Left lung (tissue), 10 donors: ENCODE results near the gene PRSS21. TPM values are rescaled to one million over a fixed set of nuclear protein-coding genes. Genes with fewer than 3 reads are reported as not detected.

ENCODE experiments used
- ATAC-seq: fragments of 200-7000 bp; cut with Tn5 transposase; one replicate; pipeline ENCODE4 v1.9.1; 2020; ENCODE audit warnings: moderate library complexity
- DNase-seq, 4 donors: peaks; one replicate each; pipeline ENCODE4 v3.0.0-alpha.2; 2013 to 2020
- H3K27ac ChIP-seq, 2 donors: fragments of 200-600 bp; sonication (generic) in 1 of 2; one replicate each; pipeline versions ENCODE4 v1.5.0 to v1.8.0; 2020 to 2021
- H3K27me3 ChIP-seq, 2 donors: fragments of 200-600 bp; sonication (generic) in 1 of 2; one replicate each; pipeline versions ENCODE4 v1.5.0 to v1.8.0; 2020 to 2021
- H3K36me3 ChIP-seq, 2 donors: fragments of 200-600 bp; sonication (generic) in 1 of 2; one replicate each; pipeline versions ENCODE4 v1.5.0 to v1.8.0; 2020 to 2021
- H3K4me1 ChIP-seq, 2 donors: fragments of 200-600 bp; one replicate each; pipeline ENCODE4 v1.8.0; 2021
- H3K4me3 ChIP-seq, 2 donors: fragments of 200-600 bp; sonication (generic) in 1 of 2; one replicate each; pipeline versions ENCODE4 v1.5.0 to v1.8.0; 2020 to 2021; ENCODE audit warnings: mild to moderate bottlenecking in 1 of 2
- H3K9me3 ChIP-seq, 2 donors: fragments of 200-600 bp; sonication (generic) in 1 of 2; one replicate each; pipeline versions ENCODE4 v1.5.0 to v1.8.0; 2020 to 2021
- intact Hi-C, 2 donors: fragments of 100-400 bp; cut with DNase I; formaldehyde crosslinking; loops; one replicate each; pipeline versions ENCODE4 v1.11.2 to v1.14.2; 2022
- polyA plus RNA-seq, 6 donors: library from polyadenylated mRNA; unstranded; fragments of 120-200 nt; gene quantifications; one replicate each; pipeline ENCODE4 v1.2.1, GENCODE V29; 2013; ENCODE audit not compliant: insufficient read length in 6 of 6
- total RNA-seq, 2 donors: library from RNA; stranded (reverse); fragmentation: NEBNext Ultra II Directional; extraction: Animal tissue kit (Norgen Biotek cat#: 25700); gene quantifications; one replicate each; pipeline ENCODE4 v1.2.1, GENCODE V29; 2021
- TF ChIP-seq, protein P1 (sequence below), 2 donors: fragments of 200-600 bp; sonication (generic) in 1 of 2; IDR thresholded peaks; one replicate each; pipeline versions ENCODE4 v1.5.0 to v1.8.0; 2021; ENCODE audit warnings: antibody characterized with exemption in 2 of 2
- donor health status: DM: no; HTN: yes; CAD: no.
- donor health status: DM: no; HTN: no; CAD: no.

Gene PRSS21
- total and polyA plus RNA-seq, 8 donors = 0.25 to 2.5 (median 0.33) TPM; not detected in 2

DNA sequence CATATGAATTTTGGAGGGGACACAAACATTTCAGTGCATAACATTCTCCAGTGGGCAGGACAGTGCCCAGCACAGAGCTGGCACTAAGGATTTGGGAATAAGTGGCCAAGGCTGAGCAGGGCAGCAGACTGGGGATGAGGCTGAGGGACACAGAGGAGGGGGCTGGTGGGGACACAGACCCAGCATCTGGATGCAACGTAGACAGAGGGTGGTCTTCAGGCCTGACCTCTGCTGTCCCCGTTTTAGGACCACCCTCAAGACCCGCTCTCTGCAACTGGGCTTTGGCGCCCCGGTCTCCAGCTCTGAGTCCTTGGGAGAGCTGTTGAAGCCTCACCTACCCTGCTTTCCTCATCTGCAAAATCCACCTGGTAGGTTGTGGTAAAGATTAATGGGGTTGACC lies 26.4 kb upstream of the PRSS21 start:
- Histone ChIP-seq H3K4me3 (no peak overlapping the region), H3K36me3 (no peaks in the 10 kb centered on the region), H3K27ac (no peak overlapping the region), H3K4me1 (peaks cover 2 to 8% of the 10 kb centered on the region in 2 donors), H3K27me3 (peaks cover 15 to 50% of the 10 kb centered on the region in 2 donors), H3K9me3 (no peaks in the 10 kb centered on the region)
- TF ChIP-seq, protein P1, sequence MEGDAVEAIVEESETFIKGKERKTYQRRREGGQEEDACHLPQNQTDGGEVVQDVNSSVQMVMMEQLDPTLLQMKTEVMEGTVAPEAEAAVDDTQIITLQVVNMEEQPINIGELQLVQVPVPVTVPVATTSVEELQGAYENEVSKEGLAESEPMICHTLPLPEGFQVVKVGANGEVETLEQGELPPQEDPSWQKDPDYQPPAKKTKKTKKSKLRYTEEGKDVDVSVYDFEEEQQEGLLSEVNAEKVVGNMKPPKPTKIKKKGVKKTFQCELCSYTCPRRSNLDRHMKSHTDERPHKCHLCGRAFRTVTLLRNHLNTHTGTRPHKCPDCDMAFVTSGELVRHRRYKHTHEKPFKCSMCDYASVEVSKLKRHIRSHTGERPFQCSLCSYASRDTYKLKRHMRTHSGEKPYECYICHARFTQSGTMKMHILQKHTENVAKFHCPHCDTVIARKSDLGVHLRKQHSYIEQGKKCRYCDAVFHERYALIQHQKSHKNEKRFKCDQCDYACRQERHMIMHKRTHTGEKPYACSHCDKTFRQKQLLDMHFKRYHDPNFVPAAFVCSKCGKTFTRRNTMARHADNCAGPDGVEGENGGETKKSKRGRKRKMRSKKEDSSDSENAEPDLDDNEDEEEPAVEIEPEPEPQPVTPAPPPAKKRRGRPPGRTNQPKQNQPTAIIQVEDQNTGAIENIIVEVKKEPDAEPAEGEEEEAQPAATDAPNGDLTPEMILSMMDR (IDR thresholded peaks at IDR 0.05) = no peak
- DNase-seq = no peak
- intact Hi-C loops = no loop called here
- ATAC-seq = no peak

DNA sequence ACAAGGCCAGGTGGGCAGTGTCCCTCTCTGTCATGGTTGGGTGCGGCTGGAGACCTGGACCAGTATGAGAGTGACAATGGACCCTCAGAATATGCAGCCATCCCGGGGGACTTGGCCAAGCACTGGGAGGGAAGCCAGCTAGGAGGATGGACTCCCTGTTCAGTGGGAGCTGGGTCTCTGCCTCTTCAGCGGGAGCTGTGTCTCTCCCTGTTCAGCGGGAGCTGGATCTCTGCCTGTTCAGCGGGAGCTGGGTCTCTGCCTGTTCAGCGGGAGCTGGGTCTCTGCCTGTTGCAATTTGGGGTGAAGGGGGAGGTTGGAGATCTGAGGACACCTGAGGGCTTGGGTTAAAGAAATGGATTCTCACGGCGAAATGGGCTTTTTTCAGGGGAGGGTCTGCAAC lies 25.9 kb upstream of the PRSS21 start:
- ATAC-seq (no peak), DNase-seq (no peak)
- H3K4me3 ChIP-seq = no peak overlapping the region
- H3K9me3 ChIP-seq = no peaks in the 10 kb centered on the region
- H3K27ac ChIP-seq = no peak overlapping the region
- no peaks in the 10 kb centered on the region for H3K36me3 ChIP-seq
- H3K4me1 ChIP-seq = peaks cover 0 to 3% of the 10 kb centered on the region in 2 donors
- TF ChIP-seq, protein P1 (IDR thresholded peaks at IDR 0.05) = no peak
- peaks cover 9 to 45% of the 10 kb centered on the region in 2 donors for H3K27me3 ChIP-seq
- intact Hi-C loops = no loop called here

DNA sequence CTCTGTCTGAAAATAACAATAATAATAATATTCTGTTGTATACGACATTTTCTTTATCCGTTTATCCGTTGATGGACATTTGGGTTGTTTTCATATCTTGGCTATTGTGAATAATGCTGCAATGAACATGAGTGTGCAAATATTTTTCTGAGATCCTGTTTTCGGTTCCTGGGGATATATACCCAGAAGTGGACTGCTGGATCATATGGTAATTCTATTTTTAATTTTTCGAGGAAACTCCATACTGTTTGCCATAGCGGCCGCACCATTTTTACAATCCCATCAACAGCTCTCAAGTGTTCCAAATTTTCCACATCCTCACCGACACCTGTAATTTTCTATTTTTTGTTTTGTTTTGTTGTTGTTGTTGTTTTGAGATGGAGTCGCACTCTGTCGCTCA lies 24.1 kb upstream of the PRSS21 start:
- no peak for ATAC-seq
- H3K36me3 ChIP-seq = no peaks in the 10 kb centered on the region
- H3K4me1 ChIP-seq = peaks cover 0 to 3% of the 10 kb centered on the region in 2 donors
- no peak overlapping the region for H3K27ac ChIP-seq
- intact Hi-C loops = no loop called here
- TF ChIP-seq, protein P1 (IDR thresholded peaks at IDR 0.05) = no peak
- no peak for DNase-seq
- no peak overlapping the region for H3K4me3 ChIP-seq
- H3K9me3 ChIP-seq = no peaks in the 10 kb centered on the region
- H3K27me3 ChIP-seq = peaks cover 5 to 33% of the 10 kb centered on the region in 2 donors

DNA sequence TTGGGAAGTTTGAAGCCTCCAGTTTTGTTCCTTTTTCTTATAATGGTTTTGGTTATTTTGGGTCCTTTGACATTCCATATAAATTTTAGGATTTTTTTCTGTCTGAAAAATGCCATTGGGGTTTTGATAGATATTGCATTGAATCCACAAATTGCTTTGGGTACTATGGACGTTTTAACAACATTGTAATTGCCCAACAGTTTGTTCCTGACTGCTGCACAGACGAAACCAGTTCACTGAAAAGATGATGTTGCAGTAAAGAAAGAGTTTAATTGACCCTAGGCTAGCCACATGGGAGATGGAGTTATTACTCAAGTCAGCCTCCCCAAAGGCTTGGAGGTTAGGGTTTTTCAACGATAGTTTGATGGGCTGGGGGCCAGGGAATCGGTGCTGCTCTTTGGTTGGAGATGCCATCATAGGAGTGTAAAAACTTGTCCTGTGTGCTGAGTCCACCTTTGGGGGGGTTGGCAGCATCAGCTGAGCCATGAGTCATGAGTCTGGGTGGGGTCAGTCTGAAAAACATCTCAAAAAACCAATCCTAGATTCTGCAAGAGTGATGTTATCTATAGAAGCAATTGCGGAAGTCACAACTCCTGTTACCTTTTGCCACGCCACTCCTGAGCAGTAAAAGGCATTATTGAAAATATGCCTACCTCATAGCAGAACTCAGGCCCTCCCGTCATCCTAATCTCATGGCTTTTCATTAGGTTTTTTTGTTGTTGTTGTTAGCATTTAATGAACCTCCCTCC lies 21.5 kb upstream of the PRSS21 start:
- intact Hi-C loops = no loop called here
- H3K27me3 ChIP-seq = peaks cover 0 to 25% of the 10 kb centered on the region in 2 donors
- H3K27ac ChIP-seq = no peak overlapping the region
- no peaks in the 10 kb centered on the region for H3K36me3 ChIP-seq
- TF ChIP-seq, protein P1 (IDR thresholded peaks at IDR 0.05) = no peak
- DNase-seq (no peak), ATAC-seq (no peak)
- H3K4me3 ChIP-seq = no peak overlapping the region
- no peaks in the 10 kb centered on the region for H3K9me3 ChIP-seq
- H3K4me1 ChIP-seq = peaks cover 0 to 3% of the 10 kb centered on the region in 2 donors

DNA sequence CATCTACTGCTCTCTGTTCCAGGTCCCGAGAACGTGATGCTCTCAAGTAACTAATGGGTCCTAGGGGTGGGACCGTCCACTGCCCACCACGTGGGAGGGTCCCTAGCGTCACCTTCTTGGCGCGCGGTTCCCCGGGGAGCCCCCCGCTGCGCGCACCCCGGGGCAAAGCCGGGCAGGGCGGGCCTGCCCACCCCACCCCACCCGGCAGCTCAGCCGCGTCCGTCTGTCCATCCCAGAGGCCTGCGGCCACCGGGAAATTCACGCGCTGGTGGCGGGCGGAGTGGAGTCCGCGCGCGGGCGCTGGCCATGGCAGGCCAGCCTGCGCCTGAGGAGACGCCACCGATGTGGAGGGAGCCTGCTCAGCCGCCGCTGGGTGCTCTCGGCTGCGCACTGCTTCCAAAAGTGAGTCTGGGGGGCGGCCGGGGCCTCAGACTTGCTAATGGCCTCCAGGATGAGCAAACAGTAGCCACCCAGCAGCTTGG lies 18.3 kb upstream of the PRSS21 start:
- ATAC-seq (no peak), DNase-seq (no peak)
- no peak overlapping the region for H3K4me3 ChIP-seq
- TF ChIP-seq, protein P1 (IDR thresholded peaks at IDR 0.05) = no peak
- H3K27me3 ChIP-seq = peaks cover 0 to 19% of the 10 kb centered on the region in 2 donors
- intact Hi-C loops = no loop called here
- peaks cover 0 to 8% of the 10 kb centered on the region in 2 donors for H3K9me3 ChIP-seq
- no peak overlapping the region for H3K27ac ChIP-seq
- peaks cover 0 to 3% of the 10 kb centered on the region in 2 donors for H3K4me1 ChIP-seq
- H3K36me3 ChIP-seq = no peaks in the 10 kb centered on the region
